CD14-positive monocyte (primary cell): ENCODE data around the gene SMCHD1. TPM values are rescaled to one million over a fixed set of nuclear protein-coding genes. Genes with fewer than 3 reads are reported as not detected.

Experiments used
- DNase-seq, 3 donors: peaks; one replicate each; pipeline ENCODE4 v3.0.0-alpha.2; 2011 to 2022
- H2AFZ ChIP-seq: 2 replicates; pipeline ENCODE4 v1.6.0; 2012; ENCODE audit warnings: mild to moderate bottlenecking, low read depth, low read length, inconsistent platforms; ENCODE audit not compliant: insufficient read depth, poor library complexity, severe bottlenecking
- H3K27ac ChIP-seq, 2 donors: 1 replicate in 1 of 2; 2 replicates in 1 of 2; pipeline ENCODE4 v1.5.1; 2012 to 2013; ENCODE audit warnings: low read length in 2 of 2, control low read depth in 1 of 2, inconsistent platforms in 1 of 2, low read depth in 1 of 2, mild to moderate bottlenecking in 1 of 2
- H3K27me3 ChIP-seq, 2 donors: one replicate each; pipeline versions ENCODE4 v1.6.0 to v1.6.1; 2011 to 2013; ENCODE audit warnings: low read length in 2 of 2; ENCODE audit not compliant: control insufficient read depth in 2 of 2, insufficient read depth in 2 of 2
- H3K36me3 ChIP-seq, 2 donors: replicated peaks in 1 of 2; 1 replicate in 1 of 2; 2 replicates in 1 of 2; pipeline versions ENCODE4 v1.5.1 to v1.6.1; 2012 to 2013; ENCODE audit warnings: low read length in 2 of 2, control low read depth in 1 of 2, inconsistent platforms in 1 of 2, mild to moderate bottlenecking in 1 of 2; ENCODE audit not compliant: insufficient read depth in 2 of 2, control insufficient read depth in 1 of 2
- H3K4me1 ChIP-seq, 2 donors: 1 replicate in 1 of 2; 2 replicates in 1 of 2; pipeline versions ENCODE4 v1.5.1 to v1.6.1; 2012 to 2013; ENCODE audit warnings: low read length in 2 of 2, control low read depth in 1 of 2, inconsistent platforms in 1 of 2, mild to moderate bottlenecking in 1 of 2, moderate library complexity in 1 of 2; ENCODE audit not compliant: insufficient read depth in 2 of 2, control insufficient read depth in 1 of 2
- H3K4me2 ChIP-seq: replicated peaks from 2 replicates; pipeline ENCODE3; 2012; ENCODE audit warnings: low read length, moderate library complexity, mild to moderate bottlenecking; ENCODE audit not compliant: poor library complexity, severe bottlenecking; ENCODE audit errors: extremely low read depth
- H3K4me3 ChIP-seq, 3 experiments: fragments of 200-600 bp in 1 of 3; sonication (generic) in 1 of 3; replicated peaks in 1 of 3; 1 replicate in 2 of 3; 2 replicates in 1 of 3; pipeline ENCODE4 v1.5.1; 2011 to 2013; ENCODE audit warnings: low read length in 3 of 3, mild to moderate bottlenecking in 3 of 3, control low read depth in 2 of 3, low read depth in 2 of 3, inconsistent platforms in 1 of 3, moderate library complexity in 1 of 3
- H3K79me2 ChIP-seq: 2 replicates; pipeline ENCODE4 v1.6.0; 2012; ENCODE audit warnings: mild to moderate bottlenecking, control low read depth, inconsistent platforms, low read length, moderate library complexity; ENCODE audit not compliant: insufficient read depth
- H3K9ac ChIP-seq: 2 replicates; pipeline ENCODE4 v1.6.0; 2017; ENCODE audit warnings: low read length, mild to moderate bottlenecking; ENCODE audit not compliant: insufficient read depth, poor library complexity, severe bottlenecking
- H3K9me3 ChIP-seq, 2 donors: replicated peaks in 1 of 2; 1 replicate in 1 of 2; 2 replicates in 1 of 2; pipeline versions ENCODE4 v1.5.1 to v1.6.1; 2012 to 2013; ENCODE audit warnings: low read length in 2 of 2, control low read depth in 1 of 2; ENCODE audit not compliant: control insufficient read depth in 1 of 2, insufficient read depth in 1 of 2
- H4K20me1 ChIP-seq: 2 replicates; pipeline ENCODE4 v1.6.0; 2012; ENCODE audit warnings: mild to moderate bottlenecking, low read length, control low read depth, moderate library complexity; ENCODE audit not compliant: insufficient read depth
- H3K27ac Mint-ChIP-seq, 7 donors: one replicate each; pipeline ENCODE4 v1.8.0; 2020; ENCODE audit warnings: mild to moderate bottlenecking in 7 of 7, mixed read lengths in 7 of 7, moderate library complexity in 6 of 7, inconsistent platforms in 2 of 7
- H3K27me3 Mint-ChIP-seq, 3 donors: one replicate each; pipeline ENCODE4 v1.8.0; 2021 to 2022; ENCODE audit warnings: low read depth in 3 of 3, mild to moderate bottlenecking in 3 of 3, mixed read lengths in 3 of 3, moderate library complexity in 3 of 3, inconsistent platforms in 1 of 3
- H3K36me3 Mint-ChIP-seq, 2 donors: one replicate each; pipeline ENCODE4 v1.8.0; 2020; ENCODE audit warnings: mixed read lengths in 2 of 2, inconsistent platforms in 1 of 2, mild to moderate bottlenecking in 1 of 2
- H3K4me1 Mint-ChIP-seq: one replicate; pipeline ENCODE4 v1.8.0; 2020; ENCODE audit warnings: mild to moderate bottlenecking, mixed read lengths
- H3K4me3 Mint-ChIP-seq, 2 donors: one replicate each; pipeline ENCODE4 v1.8.0; 2020; ENCODE audit warnings: mild to moderate bottlenecking in 2 of 2, mixed read lengths in 2 of 2, moderate library complexity in 1 of 2
- H3K9me3 Mint-ChIP-seq, 7 donors: one replicate each; pipeline ENCODE4 v1.8.0; 2020 to 2022; ENCODE audit warnings: mixed read lengths in 7 of 7, mild to moderate bottlenecking in 6 of 7, moderate library complexity in 6 of 7, inconsistent platforms in 2 of 7
- CTCF ChIP-seq: fragments of 200-600 bp; IDR thresholded peaks from one replicate; pipeline ENCODE4 v1.8.0; 2022; ENCODE audit warnings: antibody characterized with exemption, mild to moderate bottlenecking
- WGBS: methylation state at CpG from one replicate; pipeline ENCODE4 v1.1.5; 2013; ENCODE audit warnings: missing lambda C conversion rate; ENCODE audit not compliant: insufficient coverage; 5-methylcytosine and 5-hydroxymethylcytosine counted together
- intact Hi-C, 2 donors: fragments of 100-400 bp; cut with micrococcal nuclease; formaldehyde crosslinking; loops; one replicate each; pipeline versions ENCODE4 v1.15.0 to v1.15.1; 2023
- polyA plus RNA-seq, 3 donors: library from polyadenylated mRNA; depleted of rRNA in 1 of 3; unstranded in 2 of 3; stranded (reverse) in 1 of 3; fragments of 300-500 nt in 2 of 3; fragments of >200 nt in 1 of 3; fragmentation: Illumina TruSeq in 2 of 3; gene quantifications; 1 replicate in 2 of 3; 2 replicates in 1 of 3; pipeline ENCODE4 v1.2.3, GENCODE V29; 2012 to 2021

SMCHD1 gene
- polyA plus RNA-seq, 3 donors, result 12.7 to 45.5 (median 16.8) TPM

GRCh38 chr18:2707551-2708168, 52.1 kb downstream of the SMCHD1 start:
- Histone ChIP-seq H2AFZ (no peak overlapping the region), H3K9ac (no peak overlapping the region), H4K20me1 (peaks cover 96% of the 10 kb centered on the region), H3K4me2 (no peak overlapping the region), H3K27me3 (no peaks in the 10 kb centered on the region), H3K4me1 (no peaks in the 10 kb centered on the region), H3K27ac (no peak overlapping the region), H3K4me3 (no peak overlapping the region), H3K79me2 (peaks cover 50% of the 10 kb centered on the region), H3K9me3 (no peaks in the 10 kb centered on the region), H3K36me3 (peaks cover 91 to 99% of the 10 kb centered on the region in 2 donors)
- peaks cover 73 to 82% of the 10 kb centered on the region in 2 donors for H3K36me3 Mint-ChIP-seq
- no CpG with 5 or more reads among the region's 2 CpGs for WGBS
- peaks cover 0 to 2% (median 0%) of the 10 kb centered on the region in 7 donors for H3K9me3 Mint-ChIP-seq
- no peak for TF ChIP-seq CTCF
- DNase-seq, result no peak
- peaks cover 8% of the 10 kb centered on the region for H3K4me1 Mint-ChIP-seq
- H3K4me3 Mint-ChIP-seq, result no peak overlapping the region
- intact Hi-C loops, result loop anchor here in 1 of 2 donors (10.0 kb wide), 1 partner anchor 47 kb away; no protein-coding TSS in a partner anchor
- no peaks in the 10 kb centered on the region for H3K27me3 Mint-ChIP-seq
- H3K27ac Mint-ChIP-seq, result no peak overlapping the region

- Histone ChIP-seq H3K27me3 (no peaks in the 10 kb centered on the region), H4K20me1 (peaks cover 96% of the 10 kb centered on the region), H3K36me3 (peaks cover 86 to 99% of the 10 kb centered on the region in 2 donors), H3K9ac (no peak overlapping the region), H3K4me2 (no peak overlapping the region), H3K27ac (no peak overlapping the region), H3K79me2 (peaks cover 57% of the 10 kb centered on the region), H3K9me3 (no peaks in the 10 kb centered on the region), H3K4me3 (no peak overlapping the region), H3K4me1 (no peaks in the 10 kb centered on the region), H2AFZ (no peak overlapping the region)
- DNase-seq, result no peak
- Mint-ChIP-seq H3K9me3 (peaks cover 0 to 5% (median 0%) of the 10 kb centered on the region in 7 donors), H3K4me1 (peaks cover 8% of the 10 kb centered on the region), H3K36me3 (peaks cover 72 to 82% of the 10 kb centered on the region in 2 donors), H3K27ac (peak overlapping the region in 1 of 7 donors; percentile 34), H3K4me3 (no peak overlapping the region), H3K27me3 (no peaks in the 10 kb centered on the region)
- intact Hi-C loops, result loop anchor here in 1 of 2 donors (10.0 kb wide), 1 partner anchor 45 kb away; no protein-coding TSS in a partner anchor
- TF ChIP-seq CTCF, result no peak
- no CpG with 5 or more reads among the region's 4 CpGs for WGBS
These were observed 53.8 kb downstream of the SMCHD1 start for GRCh38 chr18:2709316-2709715.
